HG03045 (cell line): ENCODE results near the gene CAMTA1.

Experiments used
- ATAC-seq: cut with Tn5 transposase; IDR thresholded peaks from one replicate; pipeline ENCODE4 v1.9.1; 2021; ENCODE audit warnings: mild to moderate bottlenecking, moderate library complexity; ENCODE audit not compliant: unreplicated experiment

Gene CAMTA1

DNA sequence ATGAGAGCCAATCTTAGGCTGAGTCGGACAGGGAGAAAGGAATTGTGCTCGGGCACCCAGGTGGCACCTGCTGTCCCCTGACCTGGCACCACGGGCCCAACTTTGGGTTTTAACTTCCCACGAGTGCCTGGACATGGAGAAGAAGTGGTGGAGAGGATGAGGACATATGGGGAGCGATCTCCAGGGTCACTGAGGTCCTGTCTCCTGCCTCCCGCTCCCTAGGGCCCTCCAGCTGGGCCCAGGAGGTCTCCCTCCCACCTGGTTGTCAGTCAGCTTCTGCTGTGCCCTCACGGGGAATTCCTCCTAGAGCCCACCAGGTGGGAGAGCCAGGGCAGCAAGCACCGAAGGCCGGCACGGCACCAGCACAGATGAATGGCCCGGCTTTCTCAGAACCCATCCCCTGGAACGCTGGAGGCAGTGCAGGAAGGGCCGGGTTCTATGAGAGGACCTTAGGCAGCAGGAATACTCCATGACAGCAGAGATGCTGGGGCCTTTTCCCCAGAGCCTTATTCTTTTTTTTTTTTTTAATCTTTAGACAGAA lies 435.5 kb downstream of the CAMTA1 start:
- ATAC-seq = no peak

DNA sequence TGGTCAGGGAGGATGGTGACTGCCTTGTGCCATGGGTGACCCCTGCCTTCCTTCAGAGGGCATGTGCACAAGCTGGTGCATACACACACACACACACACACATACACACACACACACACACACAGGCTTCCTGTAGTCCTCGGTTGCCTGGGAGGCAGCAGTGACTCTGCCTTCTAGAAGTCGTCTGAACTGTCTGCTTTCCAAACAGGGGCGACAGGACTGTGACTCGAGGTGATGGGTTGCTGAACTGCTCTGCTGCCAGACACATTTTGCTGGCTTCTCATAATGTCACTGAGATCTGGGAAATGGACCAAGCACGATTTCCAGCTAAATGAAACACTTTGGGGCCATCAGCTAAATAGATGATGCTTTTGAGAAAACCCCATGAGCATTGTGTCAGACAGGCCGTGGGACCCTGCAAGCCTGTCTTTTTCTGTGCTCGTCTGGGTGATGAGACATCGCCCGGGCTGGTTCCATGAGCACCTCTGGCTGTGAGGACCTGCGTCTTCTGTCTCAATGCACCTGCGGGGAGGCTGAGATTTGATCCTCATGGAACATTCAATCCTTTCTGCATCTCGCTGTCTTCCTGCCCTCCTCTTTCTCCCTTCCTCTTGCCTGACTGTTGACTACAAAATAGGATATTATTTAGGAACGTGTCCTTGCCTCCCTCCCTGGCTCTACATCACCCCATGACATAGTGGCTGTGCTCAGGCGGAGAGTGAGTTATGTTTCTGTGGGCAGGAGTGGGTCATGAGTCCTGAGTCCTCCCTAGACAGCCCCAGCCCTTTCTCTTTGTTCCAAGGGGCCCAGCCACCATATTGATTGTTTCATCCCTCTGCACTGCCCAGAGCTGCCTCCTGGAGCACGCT lies 436.8 kb downstream of the CAMTA1 start:
- ATAC-seq = no peak

DNA sequence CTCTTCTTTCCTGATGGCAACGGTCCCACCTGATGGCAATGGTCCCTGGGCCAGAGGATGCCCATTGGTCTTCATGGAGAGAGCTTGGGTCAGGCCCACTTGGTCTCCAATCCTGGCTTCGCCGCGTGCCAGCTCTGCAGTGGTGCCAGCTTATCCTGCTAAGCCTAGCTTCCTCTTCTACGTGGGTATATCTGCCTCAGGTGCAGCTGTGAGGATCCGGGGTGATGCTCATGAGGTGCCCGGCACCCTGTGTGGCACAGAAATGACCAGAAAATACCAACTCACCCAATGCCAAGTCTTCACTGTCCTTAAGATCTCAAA lies 437.4 kb downstream of the CAMTA1 start:
- ATAC-seq = no peak

DNA sequence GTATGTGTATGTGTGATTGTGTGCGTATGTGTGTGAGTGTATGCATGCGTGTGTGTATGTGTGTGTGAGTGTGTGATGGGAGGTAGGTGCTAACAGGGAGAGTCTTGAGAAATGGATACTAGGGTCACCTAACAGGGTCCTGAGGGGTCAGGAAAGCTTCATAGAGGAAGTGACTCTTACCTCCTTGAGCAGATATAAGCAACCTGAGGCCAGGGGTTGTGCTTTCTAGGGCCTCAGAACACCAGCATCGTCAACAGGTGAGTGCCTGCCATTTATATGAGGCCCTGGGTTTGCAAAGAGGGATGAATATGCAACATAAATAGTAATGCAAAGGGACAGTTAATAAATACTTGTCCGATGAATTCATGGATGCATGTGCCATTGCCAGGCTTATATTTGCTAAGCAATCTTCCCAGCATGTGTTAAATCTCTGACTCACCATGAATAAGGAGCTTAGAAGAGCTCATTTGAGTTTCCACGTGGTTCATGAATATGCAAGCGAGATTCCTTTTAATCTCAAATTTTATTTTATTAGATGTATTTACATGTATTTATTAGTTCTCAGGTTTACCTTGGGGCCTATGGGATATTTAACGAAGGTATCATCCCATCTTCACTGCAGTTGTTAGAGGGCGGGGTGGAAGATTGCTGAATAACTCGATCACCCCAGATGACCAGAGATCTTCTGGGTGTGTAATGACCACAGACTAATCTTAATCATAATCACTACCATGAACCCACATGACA lies 438.3 kb downstream of the CAMTA1 start:
- no peak for ATAC-seq

DNA sequence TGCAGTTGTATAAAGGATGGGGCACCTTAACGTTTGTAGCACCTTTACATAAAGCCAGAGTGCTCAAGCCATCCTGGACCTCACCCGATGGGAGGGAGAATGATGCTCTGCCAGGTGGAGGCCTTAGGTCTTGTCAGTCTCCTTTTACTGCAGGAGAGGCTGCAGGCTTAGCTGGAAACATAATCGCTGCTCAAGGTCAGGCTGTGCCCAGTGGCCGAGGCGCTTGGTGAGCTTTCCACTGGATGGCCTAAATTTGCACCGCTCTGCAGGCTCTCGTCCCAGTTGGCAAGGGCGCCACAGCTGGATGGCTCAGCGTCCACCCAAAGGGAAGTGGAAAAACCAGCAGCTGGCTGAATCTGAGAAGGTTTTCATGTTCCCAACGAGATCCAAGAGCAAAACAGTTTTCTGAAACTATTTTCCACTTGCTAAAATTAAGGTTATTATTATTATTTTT lies 438.9 kb downstream of the CAMTA1 start:
- no peak for ATAC-seq

DNA sequence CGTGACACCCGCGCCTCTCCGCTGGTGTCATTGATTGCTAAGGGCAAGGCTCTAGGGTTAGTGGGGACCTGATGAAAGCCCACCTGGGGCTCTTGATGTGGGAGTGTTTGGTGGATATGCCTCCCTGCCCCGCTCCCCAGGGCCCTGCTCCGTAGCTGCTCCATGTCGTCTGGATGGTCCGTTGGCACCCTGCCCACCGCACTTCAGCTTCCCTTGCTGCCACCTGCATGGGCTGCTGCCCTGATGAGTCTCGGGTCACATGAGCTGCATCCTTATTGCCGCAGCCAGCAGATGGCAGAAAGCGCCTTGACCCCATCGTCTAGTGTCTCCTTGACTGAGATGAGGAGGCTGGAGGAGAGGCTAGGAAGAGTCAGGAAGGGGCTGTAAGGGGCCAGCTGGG lies 439.4 kb downstream of the CAMTA1 start:
- no peak for ATAC-seq

DNA sequence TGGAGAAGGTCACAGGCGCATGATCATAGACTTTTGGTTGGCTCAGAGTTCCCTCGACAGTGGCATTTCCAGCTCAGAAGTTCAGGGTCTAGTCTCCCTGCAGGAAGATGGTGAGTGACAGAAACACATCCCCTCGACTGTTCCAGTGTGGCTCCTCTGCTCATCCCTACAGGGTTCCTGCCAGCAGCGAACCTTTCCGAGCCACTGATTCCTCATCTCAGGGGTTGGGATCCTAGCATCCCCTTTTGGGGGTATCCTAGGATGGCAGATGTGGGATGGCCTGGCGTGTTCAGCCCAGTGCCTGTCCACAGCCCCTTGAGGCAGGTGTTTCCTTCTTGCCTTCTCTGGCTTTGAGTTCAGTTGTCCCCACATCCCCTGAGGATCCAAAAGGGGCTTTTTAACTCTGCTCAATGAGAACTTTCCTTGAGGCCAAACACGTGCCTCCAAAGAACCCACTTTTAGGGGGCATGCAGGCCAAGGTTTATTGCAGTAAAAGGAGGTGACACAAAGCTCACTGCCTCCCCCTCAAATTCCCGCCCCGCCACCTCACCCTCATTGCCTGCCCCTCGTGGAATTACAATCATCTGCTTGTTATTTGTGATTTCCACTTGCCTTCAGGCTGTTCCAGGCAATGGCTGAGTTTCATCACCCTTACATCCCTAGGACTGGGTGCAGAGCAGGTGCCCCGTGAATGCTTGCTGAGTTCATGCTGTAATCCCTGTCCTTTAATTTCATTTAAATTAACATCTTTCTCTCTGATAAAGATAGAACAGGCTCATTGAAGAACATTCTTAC lies 440.7 kb downstream of the CAMTA1 start:
- ATAC-seq = no peak

DNA sequence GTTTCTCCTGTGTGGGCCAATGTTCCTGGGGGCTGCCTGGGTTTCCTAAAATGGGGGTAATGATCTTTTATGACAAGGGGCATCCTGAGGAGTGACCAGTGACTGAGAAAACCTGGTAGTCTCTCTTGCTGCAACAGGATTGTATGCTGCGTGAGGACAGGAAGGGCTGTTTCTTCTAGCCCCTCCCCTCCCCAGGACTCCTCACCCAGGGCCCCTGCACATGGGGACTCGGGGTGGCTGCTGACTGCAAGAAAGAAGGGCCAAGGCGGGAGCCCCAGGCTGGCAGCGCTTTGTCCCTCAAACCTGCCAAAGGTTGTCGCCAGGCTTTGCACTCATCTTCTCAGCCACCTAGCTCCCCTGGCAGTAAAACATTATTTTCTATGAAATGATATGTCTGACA lies 442.4 kb downstream of the CAMTA1 start:
- ATAC-seq = no peak

DNA sequence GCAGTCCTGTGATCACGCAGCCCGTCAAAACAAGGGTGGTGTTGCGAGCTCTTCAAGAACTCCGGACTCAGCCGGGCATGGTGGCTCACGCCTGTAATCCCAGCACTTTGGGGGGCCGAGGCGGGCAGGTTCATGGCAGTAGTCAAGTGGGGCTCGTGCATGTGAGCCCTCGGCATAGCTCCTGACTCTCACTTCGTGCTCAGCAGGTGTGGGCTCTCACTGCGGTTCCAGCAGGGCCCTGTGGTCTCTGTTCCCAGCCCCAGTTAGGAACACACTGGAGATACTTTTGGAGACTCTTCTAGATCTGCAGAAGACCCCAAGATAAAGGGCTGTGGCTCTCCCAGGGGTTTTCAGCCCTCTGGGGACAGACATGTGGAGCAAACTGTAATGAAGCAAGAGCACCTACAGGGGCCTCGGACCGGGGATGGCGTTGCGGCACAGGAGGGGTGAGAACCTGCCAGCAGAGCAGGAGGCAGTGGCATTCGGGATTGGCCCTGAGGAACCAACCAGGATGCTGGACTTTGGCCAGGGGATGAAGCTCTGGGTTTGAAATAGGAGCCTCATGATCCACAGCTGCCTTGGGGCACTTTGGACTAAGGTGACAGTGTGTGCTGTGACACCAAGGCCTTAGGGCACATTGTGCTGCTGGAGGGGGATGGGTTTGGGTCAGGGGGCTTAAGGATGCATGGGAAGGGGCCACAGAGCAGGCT lies 443.2 kb downstream of the CAMTA1 start:
- ATAC-seq = no peak

DNA sequence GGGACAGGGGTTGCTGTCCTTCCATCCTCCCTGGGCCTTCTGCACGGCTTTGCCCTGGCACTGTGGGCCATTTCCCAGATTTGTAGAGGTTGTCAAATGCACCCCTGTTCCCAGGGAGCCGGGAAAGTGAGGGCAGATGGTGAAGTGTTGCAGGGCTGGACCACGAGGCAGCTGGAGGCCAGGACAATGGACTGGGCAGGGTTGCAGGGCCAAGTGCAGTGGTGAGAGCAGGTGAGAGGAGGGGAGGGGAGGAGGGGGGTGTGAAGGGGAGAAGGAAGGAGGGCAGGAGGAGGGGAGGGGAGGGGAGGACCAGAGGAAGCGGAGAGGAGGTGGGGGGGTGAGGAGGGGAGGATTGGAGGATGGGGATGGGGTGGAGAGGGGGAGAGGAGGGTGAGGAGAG lies 443.9 kb downstream of the CAMTA1 start:
- ATAC-seq = no peak

DNA sequence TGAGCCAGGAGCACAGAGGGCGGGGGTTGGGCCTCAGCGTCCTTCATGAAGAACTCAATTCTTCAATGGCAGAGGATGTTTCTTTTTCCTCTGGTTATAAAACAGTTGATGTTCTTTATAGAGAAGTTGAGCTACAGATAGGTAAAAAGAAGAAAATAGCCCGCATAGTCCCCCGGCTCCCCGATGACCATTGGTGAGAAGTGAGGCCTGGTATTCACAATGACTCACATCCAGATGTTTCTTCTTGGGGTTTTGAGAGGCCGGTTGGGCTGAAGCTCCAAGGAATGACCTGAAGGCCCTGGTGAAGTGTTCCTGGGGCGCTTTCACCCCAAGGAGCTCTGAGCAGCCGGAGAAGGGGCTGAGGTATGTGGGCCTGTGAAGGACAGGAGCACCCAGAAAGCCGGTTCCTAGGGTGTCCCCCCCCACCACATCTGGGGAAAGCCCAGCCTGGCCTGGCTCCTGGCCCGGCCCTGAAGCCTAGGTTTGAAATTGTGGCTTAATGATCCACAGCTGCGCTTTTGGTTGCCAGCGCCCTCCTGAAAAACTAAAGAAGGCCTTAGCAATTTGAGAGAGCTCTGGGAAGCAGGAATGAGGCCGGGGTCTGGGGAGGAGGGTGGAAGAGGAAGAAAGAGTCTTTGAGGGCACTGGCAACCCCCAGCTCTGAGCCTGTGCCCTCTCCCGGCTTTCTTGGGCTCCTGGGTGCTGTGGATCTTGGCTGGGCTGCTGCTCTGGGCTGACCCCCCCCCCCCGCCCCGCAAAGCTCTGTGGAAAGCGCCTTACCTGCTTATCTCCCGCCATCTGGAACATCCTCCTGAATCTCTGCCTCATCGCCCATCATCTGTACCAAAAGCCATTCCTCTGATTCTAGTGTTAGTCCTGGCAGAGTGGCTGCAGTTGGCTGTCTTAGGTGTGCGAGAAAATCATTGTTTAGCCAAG lies 444.7 kb downstream of the CAMTA1 start:
- ATAC-seq = no peak

DNA sequence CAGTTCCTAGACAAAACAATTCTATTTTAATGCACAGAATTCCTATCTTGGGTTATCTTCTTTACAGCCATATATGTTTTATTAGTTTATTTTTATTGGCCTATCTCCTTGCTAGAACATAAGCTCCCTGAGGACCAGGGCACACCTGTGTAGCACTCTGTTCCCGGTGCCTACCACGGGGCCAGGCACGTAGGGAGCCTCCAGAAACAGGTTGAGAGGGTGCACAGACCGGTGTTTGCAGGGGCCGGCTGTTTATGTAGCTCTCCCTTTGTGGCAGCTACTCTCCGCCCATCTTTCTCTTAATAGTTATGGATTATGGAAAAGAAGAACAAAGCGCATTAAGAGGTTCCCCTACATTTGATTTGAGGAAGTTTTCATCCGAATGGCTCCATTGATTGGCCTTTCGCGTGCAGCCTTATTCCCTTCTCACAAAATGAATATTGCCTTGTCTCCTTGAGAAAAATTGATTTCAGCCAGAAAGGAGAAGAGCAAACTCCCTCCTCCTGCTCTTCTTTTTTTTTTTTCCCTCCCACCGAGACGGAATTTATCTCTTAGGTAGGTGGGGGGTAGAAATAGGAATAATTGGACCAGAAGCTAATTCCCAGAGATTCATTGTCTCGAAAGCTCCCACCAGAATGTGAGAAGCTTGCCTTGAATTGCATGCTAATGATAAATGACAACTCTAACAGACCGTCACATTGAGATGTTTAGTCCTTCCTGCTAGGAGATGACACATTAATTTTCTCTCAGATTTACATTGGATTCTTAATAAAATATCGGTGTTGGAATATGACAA lies 447.4 kb downstream of the CAMTA1 start:
- ATAC-seq = no peak

DNA sequence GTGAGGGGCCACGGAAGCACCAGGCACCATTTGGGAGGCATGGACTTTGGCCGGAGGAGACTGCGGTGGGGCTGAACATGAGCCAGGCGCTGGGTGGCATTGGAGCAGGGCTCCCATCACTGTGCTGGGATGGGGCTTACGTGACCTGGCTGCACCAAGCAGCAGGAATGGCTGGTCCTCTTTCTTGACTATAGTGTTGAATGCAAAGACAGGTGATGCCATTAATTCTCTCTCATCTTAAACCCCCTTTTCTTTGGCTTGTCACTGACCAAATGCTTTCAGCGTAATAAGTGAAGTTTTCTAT lies 447.9 kb downstream of the CAMTA1 start:
- no peak for ATAC-seq

DNA sequence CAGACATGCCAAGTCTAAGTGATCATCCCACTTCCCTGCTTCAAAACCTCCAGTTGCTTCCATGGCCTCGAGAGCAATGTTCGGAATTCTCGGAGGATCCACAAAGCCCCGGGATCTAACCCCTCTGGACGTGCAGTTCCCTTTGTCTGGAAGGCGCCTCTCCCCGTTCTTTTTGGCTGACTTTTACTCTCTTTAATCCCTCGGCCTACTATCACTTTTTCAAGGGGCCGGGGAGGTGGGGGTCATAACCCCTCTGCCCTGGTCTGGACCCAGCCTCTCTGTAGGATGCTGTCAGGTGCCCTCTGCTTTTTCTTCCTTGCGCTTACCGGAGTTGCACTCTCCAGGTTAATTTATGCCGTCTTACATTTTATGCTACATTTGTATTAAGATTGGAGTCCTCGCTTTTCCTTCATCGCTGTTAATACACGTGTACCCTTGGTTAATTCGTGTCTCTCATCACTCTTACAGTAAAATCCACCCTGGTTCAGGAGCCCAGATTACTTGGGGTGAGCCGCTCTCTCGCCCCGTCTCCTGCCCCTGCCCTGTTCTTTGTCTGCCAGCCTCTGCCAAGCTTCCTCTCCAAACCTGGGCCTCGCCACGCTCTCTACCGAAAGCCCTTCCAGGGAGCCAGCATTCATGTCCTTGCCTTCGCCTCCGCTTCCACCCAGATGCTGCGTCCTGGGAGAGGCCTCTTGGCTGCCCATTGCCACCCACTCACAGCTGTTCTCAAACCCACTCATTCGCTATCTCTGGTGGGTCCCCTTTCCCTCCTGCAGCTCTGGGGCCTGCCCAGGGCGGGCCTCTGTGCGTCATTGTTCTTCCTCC lies 448.6 kb downstream of the CAMTA1 start:
- ATAC-seq = no peak

DNA sequence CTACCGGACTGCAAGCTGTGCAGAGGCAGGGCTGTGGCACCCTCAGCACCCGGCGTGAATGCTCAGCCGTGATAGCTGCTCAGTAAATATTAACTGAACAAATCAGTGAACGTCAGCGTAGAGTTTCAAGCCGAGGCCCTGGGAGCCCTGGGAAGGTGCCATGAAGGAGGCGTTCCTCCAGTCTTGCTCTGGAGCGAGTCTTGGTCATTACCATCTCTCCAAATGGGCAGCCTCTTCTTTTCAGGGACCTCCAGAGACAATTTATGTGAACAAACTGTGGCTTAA lies 449.2 kb downstream of the CAMTA1 start:
- no peak for ATAC-seq

DNA sequence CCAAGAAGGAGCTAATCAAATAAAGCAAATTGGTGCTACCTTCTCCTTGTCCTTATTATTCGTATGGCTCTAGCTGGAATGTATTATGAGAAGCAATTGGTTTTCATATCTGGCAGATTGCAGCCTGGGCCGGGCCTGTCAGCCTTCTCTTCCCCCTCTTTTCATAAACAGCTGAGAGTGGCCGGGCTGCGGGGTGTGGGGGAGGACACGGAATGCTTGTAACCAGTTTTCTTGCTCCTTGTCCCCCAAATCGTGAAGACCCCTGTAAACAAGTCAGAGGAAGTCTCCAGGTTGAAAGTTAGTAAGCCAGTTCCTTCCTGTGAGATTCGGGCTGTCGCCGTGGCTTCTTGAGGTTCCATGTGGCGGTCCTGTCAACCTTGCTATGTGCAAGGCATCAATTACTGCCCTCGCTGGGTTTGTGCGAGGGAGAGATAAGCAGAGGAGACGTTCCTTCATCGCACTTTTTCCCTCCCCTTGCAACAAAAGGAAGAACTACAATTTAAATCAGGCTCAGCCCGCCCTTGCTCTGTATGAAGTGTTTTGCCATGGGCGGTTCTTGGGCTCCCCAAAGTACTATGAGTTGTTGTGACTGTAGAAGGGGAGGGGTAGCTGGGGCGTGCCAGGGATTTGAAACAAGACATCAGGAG lies 450.7 kb downstream of the CAMTA1 start:
- no peak for ATAC-seq

DNA sequence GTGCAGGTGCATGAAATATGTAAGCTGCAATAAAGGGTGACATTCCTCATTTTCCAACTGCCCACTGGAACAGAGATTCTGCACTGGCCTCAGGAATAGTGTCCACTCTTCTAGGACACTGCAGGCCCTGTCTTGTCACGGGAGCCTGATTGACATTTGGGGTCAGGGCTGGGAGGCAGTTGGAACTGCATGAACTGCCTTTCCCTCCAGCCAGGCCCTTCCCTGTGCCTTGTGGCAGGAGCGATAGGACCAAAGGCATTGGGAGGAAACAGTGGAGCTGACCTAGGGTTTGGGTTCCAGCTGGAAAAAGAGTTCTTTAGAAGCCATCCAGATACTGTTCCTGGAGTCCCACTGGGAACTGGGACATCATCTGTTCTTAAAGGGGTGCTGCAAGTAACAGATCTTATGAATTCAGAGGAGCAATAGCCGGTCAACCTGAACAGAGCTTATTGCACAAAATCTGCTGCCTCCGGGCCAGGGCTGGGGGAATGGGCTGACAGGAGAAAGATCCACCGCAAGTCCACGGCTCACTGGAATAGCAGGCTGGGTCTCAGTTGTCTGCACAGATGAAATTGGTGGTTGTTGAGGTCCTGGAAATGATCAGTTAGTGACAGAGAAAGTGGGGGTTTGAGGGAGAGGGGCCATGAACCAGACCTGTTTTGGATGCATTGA lies 451.7 kb downstream of the CAMTA1 start:
- no peak for ATAC-seq
